Naive B cell (primary cell): ENCODE data around the gene DOCK9. TPM values are rescaled to one million over a fixed set of nuclear protein-coding genes. Genes with fewer than 3 reads are reported as not detected.
A peak's percentile ranks its signal among the peaks of the same experiment; 100 is the strongest.

ENCODE experiments used
- ATAC-seq, 2 donors: fragments of 150-1000 bp; cut with Tn5 transposase; 2 replicates each; pipeline ENCODE4 v1.10.0; 2021; ENCODE audit warnings: low read depth in 2 of 2, mild to moderate bottlenecking in 2 of 2, moderate library complexity in 2 of 2
- DNase-seq: peaks from one replicate; pipeline ENCODE4 v3.0.0; 2022
- H3K27ac Mint-ChIP-seq, 6 donors: one replicate each; pipeline ENCODE4 v1.8.0; 2020 to 2022; ENCODE audit warnings: mild to moderate bottlenecking in 6 of 6, mixed read lengths in 6 of 6, moderate library complexity in 5 of 6, inconsistent platforms in 2 of 6
- H3K27me3 Mint-ChIP-seq, 3 donors: one replicate each; pipeline ENCODE4 v1.8.0; 2021 to 2022; ENCODE audit warnings: mixed read lengths in 3 of 3, mild to moderate bottlenecking in 1 of 3
- H3K36me3 Mint-ChIP-seq, 2 donors: one replicate each; pipeline ENCODE4 v1.8.0; 2020 to 2022; ENCODE audit warnings: mixed read lengths in 2 of 2, inconsistent platforms in 1 of 2, mild to moderate bottlenecking in 1 of 2
- H3K4me1 Mint-ChIP-seq, 3 donors: one replicate each; pipeline ENCODE4 v1.8.0; 2020 to 2022; ENCODE audit warnings: mixed read lengths in 3 of 3, inconsistent platforms in 1 of 3, mild to moderate bottlenecking in 1 of 3, moderate library complexity in 1 of 3
- H3K4me3 Mint-ChIP-seq, 8 donors: one replicate each; pipeline ENCODE4 v1.8.0; 2020 to 2022; ENCODE audit warnings: mild to moderate bottlenecking in 8 of 8, mixed read lengths in 8 of 8, moderate library complexity in 8 of 8, inconsistent platforms in 2 of 8
- H3K9me3 Mint-ChIP-seq, 7 donors: one replicate each; pipeline ENCODE4 v1.8.0; 2020 to 2022; ENCODE audit warnings: mixed read lengths in 7 of 7, mild to moderate bottlenecking in 5 of 7, inconsistent platforms in 2 of 7, moderate library complexity in 1 of 7
- polyA plus RNA-seq, 6 donors: library from polyadenylated mRNA; unstranded; fragments of 300-500 nt; fragmentation: Illumina TruSeq; gene quantifications; one replicate each; pipeline ENCODE4 v1.2.3, GENCODE V29; 2021; ENCODE audit warnings: low read depth in 6 of 6

The DOCK9 gene
- polyA plus RNA-seq, 6 donors from 2014 or later = 0.98 to 5.2 (median 2.3) TPM; not detected in 1

DNA sequence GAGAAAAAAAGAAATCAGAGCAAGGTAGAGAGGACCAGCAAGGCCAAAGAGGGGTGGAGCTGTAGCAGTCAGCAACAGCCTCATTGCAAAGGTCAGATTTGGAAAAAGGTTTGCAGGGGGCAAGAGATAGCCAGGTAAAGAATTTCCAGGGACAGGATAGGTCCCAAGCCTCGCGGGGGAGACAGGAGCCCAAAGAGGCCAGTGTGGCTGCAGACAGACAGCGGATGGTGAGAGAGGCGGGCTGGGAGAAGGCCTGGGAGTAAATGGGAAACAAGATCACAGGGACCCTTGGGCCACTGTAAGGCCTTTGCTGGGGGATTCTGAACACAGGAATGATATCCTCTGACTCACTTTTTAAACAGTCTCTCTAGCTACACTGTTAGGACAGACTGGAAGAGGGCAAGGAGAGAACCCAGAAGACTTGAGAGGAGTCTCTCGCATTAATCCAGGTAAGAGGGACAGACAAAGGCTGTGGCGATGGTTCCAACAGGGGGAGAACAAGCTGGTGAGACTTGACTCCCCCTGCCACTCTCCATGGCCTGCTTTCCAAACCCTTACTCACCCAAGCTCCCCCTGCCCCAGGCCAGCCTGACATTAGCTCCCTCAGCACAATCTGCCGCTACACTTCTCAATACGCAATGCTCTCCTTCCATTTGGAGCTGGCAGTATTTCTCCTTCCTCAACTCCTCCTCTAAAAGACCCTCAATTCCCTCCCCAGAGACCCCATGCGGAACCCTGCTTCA is 31.8 kb downstream of the DOCK9 start:
- H3K27ac Mint-ChIP-seq = no peak overlapping the region
- peaks cover 0 to 8% (median 0%) of the 10 kb centered on the region in 3 donors for H3K4me1 Mint-ChIP-seq
- DNase-seq = no peak
- no peak overlapping the region for H3K4me3 Mint-ChIP-seq
- peaks cover 0 to 11% of the 10 kb centered on the region in 2 donors for H3K36me3 Mint-ChIP-seq
- H3K27me3 Mint-ChIP-seq = peaks cover 0 to 8% (median 0%) of the 10 kb centered on the region in 3 donors
- peaks cover 0 to 5% (median 0%) of the 10 kb centered on the region in 7 donors for H3K9me3 Mint-ChIP-seq
- ATAC-seq = no peak

DNA sequence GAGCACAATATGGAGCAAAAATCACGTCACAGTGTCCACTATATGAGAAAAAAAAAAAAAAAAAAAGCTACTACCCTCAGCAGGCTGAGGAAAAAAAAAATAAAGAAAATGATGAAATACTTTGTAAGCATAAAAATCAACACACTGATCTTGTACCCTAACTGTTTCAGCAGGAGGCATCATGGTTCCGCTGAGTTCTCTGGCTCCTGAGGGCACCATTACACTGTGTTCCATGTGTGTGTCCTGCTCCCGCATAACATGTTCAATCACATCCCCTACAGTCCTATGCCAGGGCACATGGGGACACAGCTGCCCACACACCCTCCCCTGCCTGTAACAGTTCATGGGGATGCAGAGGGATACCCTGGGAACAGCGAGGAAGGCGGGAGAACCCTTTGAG is 33.5 kb downstream of the DOCK9 start:
- Mint-ChIP-seq H3K27ac (no peak overlapping the region), H3K27me3 (peaks cover 0 to 8% (median 0%) of the 10 kb centered on the region in 3 donors), H3K4me1 (peaks cover 0 to 8% (median 0%) of the 10 kb centered on the region in 3 donors)

DNA sequence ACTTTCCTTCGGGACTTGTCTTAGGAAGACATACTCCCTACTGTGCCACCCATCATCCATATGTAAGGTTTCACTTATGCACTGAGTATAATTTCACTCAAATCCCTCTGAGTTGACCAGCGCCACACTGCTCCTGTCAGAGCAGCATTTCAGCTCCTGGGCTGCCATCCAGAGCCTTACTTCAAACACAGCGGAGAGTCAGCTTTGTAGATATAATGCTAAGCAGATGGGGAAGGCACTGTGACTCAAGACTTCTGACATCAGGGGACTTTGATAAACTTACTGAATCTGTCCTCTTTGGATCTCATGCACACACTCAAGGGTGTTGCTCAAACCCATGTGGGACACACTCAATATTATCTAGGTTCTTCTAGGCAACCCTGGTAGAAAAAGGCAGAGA is 34.9 kb downstream of the DOCK9 start:
- ATAC-seq (no peak), DNase-seq (no peak)
- H3K36me3 Mint-ChIP-seq = no peaks in the 10 kb centered on the region
- peaks cover 0 to 8% (median under 1%) of the 10 kb centered on the region in 3 donors for H3K4me1 Mint-ChIP-seq
- H3K9me3 Mint-ChIP-seq = no peaks in the 10 kb centered on the region
- H3K27me3 Mint-ChIP-seq = peaks cover 0 to 8% (median 0%) of the 10 kb centered on the region in 3 donors
- no peak overlapping the region for H3K27ac Mint-ChIP-seq
- H3K4me3 Mint-ChIP-seq = no peak overlapping the region

More for the DNA sequence above, 33.5 kb downstream of the DOCK9 start:
- DNase-seq (no peak), ATAC-seq (no peak)
- Mint-ChIP-seq H3K4me3 (no peak overlapping the region), H3K9me3 (peaks cover 0 to 2% (median 0%) of the 10 kb centered on the region in 7 donors), H3K36me3 (no peaks in the 10 kb centered on the region)

DNA sequence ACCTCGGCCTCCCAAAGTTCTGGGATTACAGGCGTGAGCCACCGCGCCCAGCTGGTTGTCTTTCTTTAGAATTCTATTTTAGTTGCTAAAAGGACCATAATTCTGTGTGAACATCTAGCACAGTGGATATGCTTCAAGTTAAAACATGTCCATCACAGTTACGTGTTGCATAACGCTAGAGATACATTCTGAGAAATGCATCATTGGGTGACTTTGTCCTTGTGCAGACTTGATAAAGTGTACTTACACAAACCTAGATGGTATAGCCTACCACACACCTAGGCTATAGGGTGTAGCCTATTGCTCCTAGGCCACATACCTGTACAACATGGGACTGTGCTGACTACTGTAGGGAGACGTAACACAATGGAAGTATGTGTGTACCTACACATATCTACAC is 35.4 kb downstream of the DOCK9 start:
- Mint-ChIP-seq H3K4me3 (no peak overlapping the region), H3K4me1 (peaks cover 0 to 8% (median 4%) of the 10 kb centered on the region in 3 donors), H3K27ac (no peak overlapping the region), H3K36me3 (no peaks in the 10 kb centered on the region), H3K27me3 (peaks cover 0 to 8% (median 0%) of the 10 kb centered on the region in 3 donors), H3K9me3 (no peaks in the 10 kb centered on the region)
- DNase-seq (no peak), ATAC-seq (no peak)

DNA sequence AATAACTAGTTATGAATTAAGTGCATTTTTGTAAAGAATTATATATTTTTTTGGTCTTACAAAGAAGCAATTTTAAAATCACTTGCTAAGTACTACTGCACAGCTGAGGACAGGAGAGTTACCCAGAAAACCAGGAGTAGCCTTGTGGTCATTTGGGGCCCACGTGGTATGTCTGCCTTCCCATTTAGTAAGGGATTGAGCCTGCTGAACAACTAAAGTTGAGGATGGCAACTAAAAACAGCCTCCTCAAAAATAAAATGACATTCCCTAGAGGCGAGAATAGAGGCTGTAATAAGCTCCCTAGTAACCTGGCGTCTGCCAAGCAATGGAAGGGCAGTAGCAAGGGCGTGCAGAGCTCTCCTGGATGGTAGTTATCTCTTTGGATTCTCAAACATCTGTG is 36.3 kb downstream of the DOCK9 start:
- no peak for ATAC-seq
- no peak overlapping the region for H3K4me3 Mint-ChIP-seq
- peak overlapping the region in 1 of 6 donors; percentile 46 for H3K27ac Mint-ChIP-seq
- peaks cover 0 to 2% (median 0%) of the 10 kb centered on the region in 3 donors for H3K27me3 Mint-ChIP-seq
- H3K9me3 Mint-ChIP-seq = no peaks in the 10 kb centered on the region
- no peaks in the 10 kb centered on the region for H3K36me3 Mint-ChIP-seq
- DNase-seq = no peak
- H3K4me1 Mint-ChIP-seq = peaks cover 0 to 4% (median 3%) of the 10 kb centered on the region in 3 donors

DNA sequence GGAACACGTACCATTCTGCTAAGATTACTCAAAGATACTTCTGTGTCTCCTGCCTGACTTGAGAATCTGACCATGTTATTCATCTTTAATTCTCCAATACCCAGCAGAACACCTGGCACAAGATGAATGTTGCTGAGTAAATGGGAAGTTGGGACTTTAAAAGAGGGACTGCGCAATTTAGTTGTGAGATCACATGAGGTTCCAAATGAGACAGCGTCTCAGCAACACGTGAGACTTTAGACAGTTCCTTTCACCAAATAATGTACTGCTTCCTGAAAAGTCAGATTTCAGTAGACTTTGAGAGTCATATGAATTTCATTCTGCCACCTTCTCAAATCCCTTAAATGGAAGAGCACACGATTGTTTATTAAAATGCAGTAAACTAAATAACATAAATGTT is 36.7 kb downstream of the DOCK9 start:
- Mint-ChIP-seq H3K36me3 (no peaks in the 10 kb centered on the region), H3K4me3 (no peak overlapping the region), H3K27ac (peak overlapping the region in 1 of 6 donors; percentile 44), H3K27me3 (no peaks in the 10 kb centered on the region), H3K4me1 (peaks cover 0 to 4% (median 0%) of the 10 kb centered on the region in 3 donors), H3K9me3 (peaks cover 0 to under 1% (median 0%) of the 10 kb centered on the region in 7 donors)
- DNase-seq (no peak), ATAC-seq (no peak)

DNA sequence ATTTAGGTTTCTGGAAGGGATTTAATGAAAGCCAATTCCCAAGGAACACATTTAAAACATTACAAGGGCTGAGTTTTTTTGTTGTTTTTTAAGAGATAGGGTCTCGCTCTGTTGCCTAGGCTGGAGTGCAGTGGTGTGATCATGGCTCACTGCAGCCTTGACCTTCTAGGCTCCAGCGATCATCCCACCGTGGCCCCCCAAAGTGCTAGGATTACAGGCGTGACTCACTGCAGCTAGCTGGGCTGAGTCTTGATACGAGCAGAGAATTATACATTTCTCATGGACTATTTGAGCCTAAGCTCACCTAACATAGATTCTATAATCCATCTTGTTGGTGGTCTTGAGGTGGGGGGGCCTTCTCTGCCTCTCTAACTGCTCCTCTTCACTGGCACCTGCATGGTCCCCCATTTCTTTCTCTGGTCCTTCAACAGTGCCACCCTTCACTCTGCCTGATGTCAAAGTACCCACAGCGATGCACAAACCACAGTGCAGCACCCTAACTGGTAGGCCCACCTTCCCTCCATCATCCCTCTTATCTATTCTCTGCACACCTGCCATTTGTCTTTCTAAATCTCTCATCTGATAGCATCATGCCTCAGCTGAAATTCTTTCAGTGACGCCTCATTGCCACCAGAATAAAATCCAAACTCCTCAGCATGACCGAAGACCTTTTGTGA is 37.4 kb downstream of the DOCK9 start:
- Mint-ChIP-seq H3K4me1 (peaks cover 0 to 4% (median 0%) of the 10 kb centered on the region in 3 donors), H3K27me3 (no peaks in the 10 kb centered on the region), H3K27ac (peak overlapping the region in 1 of 6 donors; percentile 44), H3K9me3 (peaks cover 0 to 2% (median 0%) of the 10 kb centered on the region in 7 donors), H3K36me3 (no peaks in the 10 kb centered on the region), H3K4me3 (no peak overlapping the region)
- no peak for ATAC-seq
- DNase-seq = no peak

DNA sequence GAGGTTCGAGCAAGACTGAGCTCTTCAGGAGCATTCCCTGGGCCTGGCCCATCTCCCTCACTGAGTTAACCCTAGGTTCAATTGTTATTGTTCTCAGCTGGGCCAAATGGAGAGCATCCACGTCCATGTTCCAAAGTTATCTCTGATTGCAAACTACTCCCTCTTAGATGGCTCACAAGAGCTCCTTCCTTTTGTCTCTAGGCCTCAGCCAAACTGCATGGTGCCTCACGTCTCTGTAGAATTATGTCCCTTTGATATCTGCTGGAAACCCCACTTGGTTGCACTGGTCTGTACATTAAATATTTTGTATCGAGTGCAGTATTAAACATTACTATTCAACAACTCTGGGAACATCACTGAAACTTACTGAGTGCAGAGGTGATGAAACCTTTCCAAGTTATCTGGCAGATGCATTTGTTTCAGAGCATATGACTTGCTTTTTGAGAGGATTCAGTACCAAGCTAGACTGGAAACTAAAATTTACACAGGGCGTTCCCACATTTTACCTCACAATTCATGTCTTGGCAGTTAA is 38.1 kb downstream of the DOCK9 start:
- Mint-ChIP-seq H3K27ac (no peak overlapping the region), H3K36me3 (peaks cover 4 to 5% of the 10 kb centered on the region in 2 donors), H3K4me3 (no peak overlapping the region), H3K27me3 (no peaks in the 10 kb centered on the region), H3K9me3 (peaks cover 0 to 5% (median 2%) of the 10 kb centered on the region in 7 donors), H3K4me1 (peaks cover 0 to 4% (median 0%) of the 10 kb centered on the region in 3 donors)
- ATAC-seq (no peak), DNase-seq (no peak)

DNA sequence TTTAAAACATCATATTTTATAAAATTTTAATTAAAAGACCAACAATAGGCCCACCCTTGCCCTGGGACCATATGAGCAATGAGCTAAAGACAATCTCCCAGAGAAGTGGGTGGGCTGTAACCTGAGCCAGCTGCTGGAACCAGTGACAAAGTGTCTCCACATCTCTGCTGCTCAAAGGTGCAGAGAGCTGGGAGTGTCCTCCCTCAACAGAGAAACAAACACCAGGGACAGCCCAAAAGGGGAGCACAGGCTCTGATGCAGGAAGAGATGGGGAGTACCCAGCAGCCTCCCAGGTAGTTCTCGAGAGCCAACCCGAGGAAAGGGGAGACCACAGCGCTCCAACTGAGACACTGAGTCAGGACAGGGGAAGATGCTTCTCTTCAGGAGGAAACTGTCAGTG is 39.1 kb downstream of the DOCK9 start:
- no peak overlapping the region for H3K4me3 Mint-ChIP-seq
- H3K27me3 Mint-ChIP-seq = no peaks in the 10 kb centered on the region
- H3K27ac Mint-ChIP-seq = peak overlapping the region in 1 of 6 donors; percentile 34

DNA sequence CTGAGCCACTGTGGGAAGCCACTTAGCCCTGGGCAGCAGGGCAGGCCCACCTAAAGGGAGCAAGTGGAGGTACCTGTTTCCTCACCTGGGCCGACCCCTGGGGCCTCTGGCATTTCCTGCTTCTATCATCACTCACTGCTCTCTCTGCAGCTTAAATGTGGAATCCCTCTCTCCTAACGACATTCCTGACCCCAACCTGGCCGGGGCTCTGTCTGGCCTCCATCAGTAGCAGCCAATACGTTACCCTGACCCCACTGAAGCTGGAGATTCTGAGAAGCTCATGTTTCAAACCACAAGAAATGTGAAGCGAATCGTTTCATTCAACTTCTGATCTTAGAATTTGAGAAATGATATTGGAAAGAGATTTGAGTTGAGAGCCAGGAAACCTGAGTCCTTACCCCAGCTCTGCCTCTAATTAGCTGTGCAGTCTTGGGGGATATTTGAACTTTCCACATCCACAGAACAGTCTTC is 39.9 kb downstream of the DOCK9 start:
- no peaks in the 10 kb centered on the region for H3K27me3 Mint-ChIP-seq
- peaks cover 8 to 9% of the 10 kb centered on the region in 2 donors for H3K36me3 Mint-ChIP-seq
- H3K4me1 Mint-ChIP-seq = peaks cover 0 to 4% (median 0%) of the 10 kb centered on the region in 3 donors
- peaks cover 2 to 19% (median 6%) of the 10 kb centered on the region in 7 donors for H3K9me3 Mint-ChIP-seq
- ATAC-seq (no peak), DNase-seq (no peak)
- H3K27ac Mint-ChIP-seq = peak overlapping the region in 2 of 6 donors; percentile 31 to 64
- no peak overlapping the region for H3K4me3 Mint-ChIP-seq

More for the DNA sequence above, 39.1 kb downstream of the DOCK9 start:
- ATAC-seq (no peak), DNase-seq (no peak)
- peaks cover 2 to 13% (median 5%) of the 10 kb centered on the region in 7 donors for H3K9me3 Mint-ChIP-seq
- peaks cover 8 to 9% of the 10 kb centered on the region in 2 donors for H3K36me3 Mint-ChIP-seq
- peaks cover 0 to 4% (median 0%) of the 10 kb centered on the region in 3 donors for H3K4me1 Mint-ChIP-seq

DNA sequence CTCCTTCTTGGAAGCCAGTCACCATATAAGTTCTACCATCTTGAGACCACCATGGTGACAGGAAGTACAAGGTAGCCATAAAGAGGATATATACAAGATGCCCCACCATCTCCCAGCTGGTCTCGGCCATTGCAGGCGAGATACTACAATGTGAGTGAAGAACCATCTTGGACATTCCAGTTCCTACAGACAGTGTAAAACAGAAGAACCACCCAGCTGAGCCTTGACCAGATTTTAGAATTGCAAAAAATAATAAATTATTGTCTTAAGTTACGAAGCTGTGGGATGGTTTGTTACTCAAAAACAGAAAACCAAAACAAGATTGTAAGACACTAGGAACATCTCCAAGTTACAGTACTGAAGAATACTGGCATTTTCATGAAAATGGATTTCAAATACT is 43.6 kb downstream of the DOCK9 start:
- Mint-ChIP-seq H3K9me3 (peaks cover 4 to 19% (median 6%) of the 10 kb centered on the region in 7 donors), H3K27me3 (no peaks in the 10 kb centered on the region), H3K4me1 (peaks cover 7 to 13% (median 10%) of the 10 kb centered on the region in 3 donors), H3K36me3 (peaks cover 8 to 9% of the 10 kb centered on the region in 2 donors), H3K27ac (no peak overlapping the region), H3K4me3 (peak overlapping the region in 1 of 8 donors; percentile 20)
- no peak for DNase-seq
- no peak for ATAC-seq

DNA sequence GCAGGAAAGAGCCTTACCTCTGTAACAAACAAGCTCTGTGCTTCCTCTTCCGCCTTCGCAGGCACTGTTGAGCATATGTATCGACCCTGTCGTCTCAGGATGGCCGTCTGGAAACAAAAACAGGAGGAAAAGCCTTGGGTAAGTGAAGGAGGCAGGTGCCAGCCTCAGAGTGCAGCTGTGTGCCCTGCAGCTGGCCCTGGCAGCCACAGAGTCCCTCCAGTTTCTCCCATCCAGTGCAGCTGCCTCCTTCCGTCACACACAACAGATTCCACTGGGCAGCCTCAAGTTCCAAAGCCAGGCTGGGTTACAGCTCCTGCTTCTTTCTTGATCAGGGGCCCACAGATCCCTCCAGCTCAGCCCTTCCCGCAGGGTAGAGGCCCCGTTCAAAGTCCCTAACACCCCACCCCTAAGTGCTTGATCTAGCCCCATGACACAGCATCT is 47.7 kb downstream of the DOCK9 start:
- H3K36me3 Mint-ChIP-seq = peaks cover 8 to 17% of the 10 kb centered on the region in 2 donors
- H3K9me3 Mint-ChIP-seq = peaks cover 4 to 19% (median 6%) of the 10 kb centered on the region in 7 donors
- H3K27me3 Mint-ChIP-seq = no peaks in the 10 kb centered on the region
- H3K4me3 Mint-ChIP-seq = peak overlapping the region; percentile 68 to 91 (median 88)
- peak; percentile 50 to 53 for ATAC-seq
- DNase-seq = no peak
- peak overlapping the region; percentile 51 to 93 (median 86) for H3K27ac Mint-ChIP-seq
- H3K4me1 Mint-ChIP-seq = peaks cover 7 to 10% (median 10%) of the 10 kb centered on the region in 3 donors
